22Rv1 (cell line): ENCODE measurements around the gene PRDM11.

ENCODE experiments used
- ZFX ChIP-seq: fragments of 450-650 bp; IDR thresholded peaks from 2 replicates; pipeline ENCODE4 v1.6.1; 2017; ENCODE audit warnings: antibody characterized with exemption, borderline replicate concordance
- TF ChIP-seq, protein P1 (sequence below): fragments of 450-650 bp; IDR thresholded peaks from 2 replicates; pipeline ENCODE4 v1.5.1; 2017; ENCODE audit warnings: mild to moderate bottlenecking

DNA sequence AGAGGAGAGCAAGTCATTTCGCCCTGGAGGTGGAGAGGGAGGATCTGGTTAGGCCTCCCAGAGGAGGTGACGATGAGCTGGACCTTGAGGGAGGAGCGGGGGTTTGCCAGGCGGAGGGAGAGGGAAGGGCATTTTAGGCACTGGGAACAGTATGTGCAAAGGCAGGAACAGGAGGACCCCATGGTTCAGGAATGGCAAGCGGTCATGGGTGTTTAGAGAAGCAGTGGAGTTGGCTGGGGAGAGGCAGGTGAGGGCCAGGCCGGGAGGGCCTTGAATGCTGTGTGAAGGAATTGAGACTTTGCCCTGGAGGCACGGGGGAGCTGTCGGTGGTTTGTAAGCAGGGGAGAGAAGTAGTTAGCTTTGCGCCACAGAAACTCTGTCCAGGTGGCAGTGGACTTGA, 10.3 kb downstream of the PRDM11 start:
- TF ChIP-seq, protein P1, sequence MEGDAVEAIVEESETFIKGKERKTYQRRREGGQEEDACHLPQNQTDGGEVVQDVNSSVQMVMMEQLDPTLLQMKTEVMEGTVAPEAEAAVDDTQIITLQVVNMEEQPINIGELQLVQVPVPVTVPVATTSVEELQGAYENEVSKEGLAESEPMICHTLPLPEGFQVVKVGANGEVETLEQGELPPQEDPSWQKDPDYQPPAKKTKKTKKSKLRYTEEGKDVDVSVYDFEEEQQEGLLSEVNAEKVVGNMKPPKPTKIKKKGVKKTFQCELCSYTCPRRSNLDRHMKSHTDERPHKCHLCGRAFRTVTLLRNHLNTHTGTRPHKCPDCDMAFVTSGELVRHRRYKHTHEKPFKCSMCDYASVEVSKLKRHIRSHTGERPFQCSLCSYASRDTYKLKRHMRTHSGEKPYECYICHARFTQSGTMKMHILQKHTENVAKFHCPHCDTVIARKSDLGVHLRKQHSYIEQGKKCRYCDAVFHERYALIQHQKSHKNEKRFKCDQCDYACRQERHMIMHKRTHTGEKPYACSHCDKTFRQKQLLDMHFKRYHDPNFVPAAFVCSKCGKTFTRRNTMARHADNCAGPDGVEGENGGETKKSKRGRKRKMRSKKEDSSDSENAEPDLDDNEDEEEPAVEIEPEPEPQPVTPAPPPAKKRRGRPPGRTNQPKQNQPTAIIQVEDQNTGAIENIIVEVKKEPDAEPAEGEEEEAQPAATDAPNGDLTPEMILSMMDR = no peak
- TF ChIP-seq ZFX = no peak
